Neural cell (in vitro differentiated cells): ENCODE data around the gene FCHSD2.

ENCODE experiments used
- EZH2 ChIP-seq: fragments of 200-600, 300-800 bp; shearing (Covaris generic), sonication (generic); IDR thresholded peaks from 2 replicates; pipeline ENCODE4 v1.6.1; 2014; ENCODE audit warnings: antibody characterized with exemption, low read length, borderline replicate concordance, mild to moderate bottlenecking; ENCODE audit not compliant: insufficient read depth, poor library complexity, severe bottlenecking
- MXI1 ChIP-seq: fragments of 450-650 bp; conservative IDR thresholded peaks from 2 replicates; pipeline ENCODE4 v1.6.1; 2014; ENCODE audit warnings: antibody characterized with exemption, mild to moderate bottlenecking; ENCODE audit not compliant: poor library complexity, severe bottlenecking
- POLR2AphosphoS5 ChIP-seq: IDR thresholded peaks from 2 replicates; pipeline ENCODE4 v1.6.1; 2012
- RAD21 ChIP-seq: fragments of 450-650 bp; conservative IDR thresholded peaks from 2 replicates; pipeline ENCODE4 v1.6.1; 2014; ENCODE audit warnings: antibody characterized with exemption, mild to moderate bottlenecking, moderate library complexity
- SMC3 ChIP-seq: fragments of 450-650 bp; conservative IDR thresholded peaks from 2 replicates; pipeline ENCODE4 v1.6.1; 2014; ENCODE audit warnings: antibody characterized with exemption, mild to moderate bottlenecking, moderate library complexity; ENCODE audit not compliant: poor library complexity
- TAF1 ChIP-seq: IDR thresholded peaks from 2 replicates; pipeline ENCODE4 v1.6.1; 2012; ENCODE audit warnings: low read depth
- TF ChIP-seq, protein P1 (sequence below): IDR thresholded peaks from 2 replicates; pipeline ENCODE4 v1.6.1; 2012; ENCODE audit warnings: borderline replicate concordance
- TF ChIP-seq, protein P2 (sequence below): fragments of 450-650 bp; IDR thresholded peaks from 2 replicates; pipeline ENCODE4 v1.5.1; 2014; ENCODE audit warnings: antibody characterized with exemption, mild to moderate bottlenecking, moderate library complexity; ENCODE audit not compliant: poor library complexity, severe bottlenecking

DNA sequence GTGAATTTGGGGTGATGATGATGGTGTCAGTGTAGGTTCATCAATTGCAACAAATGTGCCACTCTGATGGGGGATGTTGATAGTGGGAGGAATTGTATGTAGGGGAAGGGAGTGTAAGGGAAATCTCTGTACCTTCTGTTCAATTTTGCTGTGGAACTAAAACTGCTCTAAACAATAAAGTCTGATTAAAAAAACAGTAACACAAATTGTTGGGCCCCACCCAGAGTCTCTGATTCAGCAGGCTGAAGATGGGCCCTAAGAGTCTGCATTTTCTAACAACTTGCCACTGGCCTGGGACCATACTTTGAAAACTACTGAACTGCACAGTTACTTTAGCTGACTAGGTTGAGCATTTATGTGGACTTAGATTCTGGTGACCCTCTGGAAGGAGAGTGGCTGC lies 214.7 kb downstream of the FCHSD2 start:
- TF ChIP-seq EZH2 = no peak
- TF ChIP-seq, protein P1, sequence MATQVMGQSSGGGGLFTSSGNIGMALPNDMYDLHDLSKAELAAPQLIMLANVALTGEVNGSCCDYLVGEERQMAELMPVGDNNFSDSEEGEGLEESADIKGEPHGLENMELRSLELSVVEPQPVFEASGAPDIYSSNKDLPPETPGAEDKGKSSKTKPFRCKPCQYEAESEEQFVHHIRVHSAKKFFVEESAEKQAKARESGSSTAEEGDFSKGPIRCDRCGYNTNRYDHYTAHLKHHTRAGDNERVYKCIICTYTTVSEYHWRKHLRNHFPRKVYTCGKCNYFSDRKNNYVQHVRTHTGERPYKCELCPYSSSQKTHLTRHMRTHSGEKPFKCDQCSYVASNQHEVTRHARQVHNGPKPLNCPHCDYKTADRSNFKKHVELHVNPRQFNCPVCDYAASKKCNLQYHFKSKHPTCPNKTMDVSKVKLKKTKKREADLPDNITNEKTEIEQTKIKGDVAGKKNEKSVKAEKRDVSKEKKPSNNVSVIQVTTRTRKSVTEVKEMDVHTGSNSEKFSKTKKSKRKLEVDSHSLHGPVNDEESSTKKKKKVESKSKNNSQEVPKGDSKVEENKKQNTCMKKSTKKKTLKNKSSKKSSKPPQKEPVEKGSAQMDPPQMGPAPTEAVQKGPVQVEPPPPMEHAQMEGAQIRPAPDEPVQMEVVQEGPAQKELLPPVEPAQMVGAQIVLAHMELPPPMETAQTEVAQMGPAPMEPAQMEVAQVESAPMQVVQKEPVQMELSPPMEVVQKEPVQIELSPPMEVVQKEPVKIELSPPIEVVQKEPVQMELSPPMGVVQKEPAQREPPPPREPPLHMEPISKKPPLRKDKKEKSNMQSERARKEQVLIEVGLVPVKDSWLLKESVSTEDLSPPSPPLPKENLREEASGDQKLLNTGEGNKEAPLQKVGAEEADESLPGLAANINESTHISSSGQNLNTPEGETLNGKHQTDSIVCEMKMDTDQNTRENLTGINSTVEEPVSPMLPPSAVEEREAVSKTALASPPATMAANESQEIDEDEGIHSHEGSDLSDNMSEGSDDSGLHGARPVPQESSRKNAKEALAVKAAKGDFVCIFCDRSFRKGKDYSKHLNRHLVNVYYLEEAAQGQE = no peak
- TF ChIP-seq, protein P2, sequence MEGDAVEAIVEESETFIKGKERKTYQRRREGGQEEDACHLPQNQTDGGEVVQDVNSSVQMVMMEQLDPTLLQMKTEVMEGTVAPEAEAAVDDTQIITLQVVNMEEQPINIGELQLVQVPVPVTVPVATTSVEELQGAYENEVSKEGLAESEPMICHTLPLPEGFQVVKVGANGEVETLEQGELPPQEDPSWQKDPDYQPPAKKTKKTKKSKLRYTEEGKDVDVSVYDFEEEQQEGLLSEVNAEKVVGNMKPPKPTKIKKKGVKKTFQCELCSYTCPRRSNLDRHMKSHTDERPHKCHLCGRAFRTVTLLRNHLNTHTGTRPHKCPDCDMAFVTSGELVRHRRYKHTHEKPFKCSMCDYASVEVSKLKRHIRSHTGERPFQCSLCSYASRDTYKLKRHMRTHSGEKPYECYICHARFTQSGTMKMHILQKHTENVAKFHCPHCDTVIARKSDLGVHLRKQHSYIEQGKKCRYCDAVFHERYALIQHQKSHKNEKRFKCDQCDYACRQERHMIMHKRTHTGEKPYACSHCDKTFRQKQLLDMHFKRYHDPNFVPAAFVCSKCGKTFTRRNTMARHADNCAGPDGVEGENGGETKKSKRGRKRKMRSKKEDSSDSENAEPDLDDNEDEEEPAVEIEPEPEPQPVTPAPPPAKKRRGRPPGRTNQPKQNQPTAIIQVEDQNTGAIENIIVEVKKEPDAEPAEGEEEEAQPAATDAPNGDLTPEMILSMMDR = no peak
- TF ChIP-seq POLR2AphosphoS5 = no peak
- no peak for TF ChIP-seq MXI1
- no peak for TF ChIP-seq RAD21
- TF ChIP-seq TAF1 = no peak
- no peak for TF ChIP-seq SMC3
